Prostate gland (tissue), 2 donors: ENCODE results near the gene RAB5IF.

Experiments used
- POLR2A ChIP-seq: fragments of 450-650 bp; IDR thresholded peaks from one replicate; pipeline ENCODE4 v1.6.1; 2016; ENCODE audit warnings: antibody characterized with exemption, mild to moderate bottlenecking
- POLR2AphosphoS5 ChIP-seq: sonication (generic); formaldehyde crosslinking; IDR thresholded peaks from one replicate; pipeline ENCODE4 v1.6.1; 2017; ENCODE audit warnings: antibody characterized with exemption
- TF ChIP-seq, protein P1 (sequence below), 4 experiments: fragments of 200-600 bp in 2 of 4; fragments of 450-650 bp in 2 of 4; sonication (generic) in 2 of 4; IDR thresholded peaks; 1 replicate in 3 of 4; 2 replicates in 1 of 4; pipeline ENCODE4 v1.5.1; 2016 to 2019; ENCODE audit warnings: antibody characterized with exemption in 4 of 4, mild to moderate bottlenecking in 2 of 4, moderate library complexity in 2 of 4

DNA sequence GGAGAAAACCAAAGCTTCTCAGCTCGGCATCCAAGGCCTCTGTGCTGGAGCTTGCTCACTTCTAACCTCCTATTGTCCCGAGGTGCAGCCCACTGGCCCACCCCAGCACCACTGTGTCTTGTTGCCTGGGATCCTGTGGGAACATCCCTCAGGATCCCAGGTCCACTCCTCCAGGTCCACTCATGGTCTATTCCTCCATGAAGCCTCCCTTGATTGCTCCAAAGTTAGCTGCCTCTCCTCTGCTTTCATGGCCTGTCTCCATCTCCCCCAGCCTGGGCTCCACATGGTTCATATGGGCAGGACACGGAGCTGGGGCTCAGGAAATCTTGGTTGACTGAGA is 26.5 kb downstream of the RAB5IF start:
- TF ChIP-seq, protein P1, sequence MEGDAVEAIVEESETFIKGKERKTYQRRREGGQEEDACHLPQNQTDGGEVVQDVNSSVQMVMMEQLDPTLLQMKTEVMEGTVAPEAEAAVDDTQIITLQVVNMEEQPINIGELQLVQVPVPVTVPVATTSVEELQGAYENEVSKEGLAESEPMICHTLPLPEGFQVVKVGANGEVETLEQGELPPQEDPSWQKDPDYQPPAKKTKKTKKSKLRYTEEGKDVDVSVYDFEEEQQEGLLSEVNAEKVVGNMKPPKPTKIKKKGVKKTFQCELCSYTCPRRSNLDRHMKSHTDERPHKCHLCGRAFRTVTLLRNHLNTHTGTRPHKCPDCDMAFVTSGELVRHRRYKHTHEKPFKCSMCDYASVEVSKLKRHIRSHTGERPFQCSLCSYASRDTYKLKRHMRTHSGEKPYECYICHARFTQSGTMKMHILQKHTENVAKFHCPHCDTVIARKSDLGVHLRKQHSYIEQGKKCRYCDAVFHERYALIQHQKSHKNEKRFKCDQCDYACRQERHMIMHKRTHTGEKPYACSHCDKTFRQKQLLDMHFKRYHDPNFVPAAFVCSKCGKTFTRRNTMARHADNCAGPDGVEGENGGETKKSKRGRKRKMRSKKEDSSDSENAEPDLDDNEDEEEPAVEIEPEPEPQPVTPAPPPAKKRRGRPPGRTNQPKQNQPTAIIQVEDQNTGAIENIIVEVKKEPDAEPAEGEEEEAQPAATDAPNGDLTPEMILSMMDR (IDR thresholded peaks at IDR 0.05) = no peak
- TF ChIP-seq POLR2A = no peak
- no peak for TF ChIP-seq POLR2AphosphoS5
